Measurements from ENCODE around the gene AK3. TPM values are rescaled to one million over a fixed set of nuclear protein-coding genes. Genes with fewer than 3 reads are reported as not detected.
A peak's percentile ranks its signal among the peaks of the same experiment; 100 is the strongest.

The AK3 gene
- total RNA-seq, 4 donors from 2014 or later: 77.6 to 99.4 (median 88.6) TPM

GRCh38 chr9:4670591-4670990 is 70.4 kb downstream of the AK3 start:
- no peak for DNase-seq (ENCODE audit: low spot score)
- ATAC-seq (ENCODE audit: low FRiP score): no peak
- no peak for TF ChIP-seq CTCF (IDR thresholded peaks at IDR 0.05)

- no peak for TF ChIP-seq CTCF (IDR thresholded peaks at IDR 0.05)
- DNase-seq (ENCODE audit: low spot score) (no peak), ATAC-seq (ENCODE audit: low FRiP score) (no peak)
Observed at GRCh38 chr9:4669890-4670289, 71.1 kb downstream of the AK3 start.

- no peak for ATAC-seq (ENCODE audit: low FRiP score)
- no peak for TF ChIP-seq CTCF (IDR thresholded peaks at IDR 0.05)
Observed at GRCh38 chr9:4668604-4669003, 72.4 kb downstream of the AK3 start.

GRCh38 chr9:4667681-4668080 is 73.3 kb downstream of the AK3 start:
- no peak for TF ChIP-seq CTCF (IDR thresholded peaks at IDR 0.05)
- DNase-seq (ENCODE audit: low spot score) (no peak), ATAC-seq (ENCODE audit: low FRiP score) (no peak)

More at GRCh38 chr9:4668604-4669003, 72.4 kb downstream of the AK3 start:
- DNase-seq (ENCODE audit: low spot score): no peak

- no peak for TF ChIP-seq CTCF (IDR thresholded peaks at IDR 0.05)
- DNase-seq (ENCODE audit: low spot score) (peak; percentile 39), ATAC-seq (ENCODE audit: low FRiP score) (peak; percentile 55)
Observed at GRCh38 chr9:4666042-4666699, 74.8 kb downstream of the AK3 start, which contains the start of gene SPATA6L. Gene SPATA6L, minus strand, starts transcription at chr9:4666480. Its CDS starts 230 bp downstream, at chr9:4666250.

- DNase-seq (ENCODE audit: low spot score): no peak
- TF ChIP-seq CTCF (IDR thresholded peaks at IDR 0.05): no peak
- ATAC-seq (ENCODE audit: low FRiP score): peak; percentile 55
Observed at GRCh38 chr9:4665357-4665756, 75.6 kb downstream of the AK3 start.

GRCh38 chr9:4663956-4664355 is 77.0 kb downstream of the AK3 start:
- ATAC-seq (ENCODE audit: low FRiP score): no peak
- TF ChIP-seq CTCF (IDR thresholded peaks at IDR 0.05): no peak
- no peak for DNase-seq (ENCODE audit: low spot score)
